Measurements from ENCODE around the gene IFNGR2. TPM values are rescaled to one million over a fixed set of nuclear protein-coding genes. Genes with fewer than 3 reads are reported as not detected.
"Not testable (repeated sequence)": the region's sequence is repeated elsewhere in the genome, so short reads cannot be mapped to it uniquely, and the experiment has no call there.

IFNGR2 gene
- total RNA-seq, 2 donors from 2014 or later, result 50.2 to 51.0 TPM

GRCh38 chr21:33461538-33462250 is 58.5 kb downstream of the IFNGR2 start:
- intact Hi-C loops (cut with DNase I), result no loop called here
- no peak for DNase-seq (ENCODE audit: low spot score)

GRCh38 chr21:33469183-33469582 is 66.0 kb downstream of the IFNGR2 start:
- intact Hi-C loops (cut with DNase I); DNase-seq (ENCODE audit: low spot score): not testable (repeated sequence)

GRCh38 chr21:33470701-33471100 is 67.5 kb downstream of the IFNGR2 start:
- DNase-seq (ENCODE audit: low spot score), result no peak

GRCh38 chr21:33473344-33473743 is 70.1 kb downstream of the IFNGR2 start:
- intact Hi-C loops (cut with DNase I), result no loop called here
- no peak for DNase-seq (ENCODE audit: low spot score)

More at GRCh38 chr21:33470701-33471100, 67.5 kb downstream of the IFNGR2 start:
- intact Hi-C loops (cut with DNase I), result no loop called here

- intact Hi-C loops (cut with DNase I), result no loop called here
- DNase-seq (ENCODE audit: low spot score), result no peak
These were observed 73.9 kb downstream of the IFNGR2 start for GRCh38 chr21:33477066-33477465.

- intact Hi-C loops (cut with DNase I), result no loop called here
These were observed 75.0 kb downstream of the IFNGR2 start for GRCh38 chr21:33478182-33478581.

GRCh38 chr21:33478935-33479678 is 75.9 kb downstream of the IFNGR2 start:
- intact Hi-C loops (cut with DNase I), result no loop called here
- peak; percentile 82 for DNase-seq (ENCODE audit: low spot score)

More at GRCh38 chr21:33478182-33478581, 75.0 kb downstream of the IFNGR2 start:
- DNase-seq (ENCODE audit: low spot score), result peak; percentile 14

GRCh38 chr21:33479679-33480480 is 76.7 kb downstream of the IFNGR2 start, which contains the start of gene TMEM50B:
TMEM50B (minus strand) TSS chr21:33479974; CDS start chr21:33468885, 11,089 bp downstream.
- intact Hi-C loops (cut with DNase I), result no loop called here

GRCh38 chr21:33480481-33481103 is 77.4 kb downstream of the IFNGR2 start:
- intact Hi-C loops (cut with DNase I), result no loop called here
- DNase-seq (ENCODE audit: low spot score), result peak; percentile 32

More at GRCh38 chr21:33479679-33480480, 76.7 kb downstream of the IFNGR2 start, which contains the start of gene TMEM50B:
- peak; percentile 99 for DNase-seq (ENCODE audit: low spot score)

GRCh38 chr21:33481314-33481943 is 78.2 kb downstream of the IFNGR2 start:
- intact Hi-C loops (cut with DNase I), result no loop called here
- peak; percentile 71 for DNase-seq (ENCODE audit: low spot score)

Other genes with a start within 250 kb of the IFNGR2 start
- gene IFNAR2, start 173.5 kb upstream of the IFNGR2 start, total RNA-seq, result 10 to 100 TPM; 26.7 to 31.3 TPM
- gene IL10RB, start 137.0 kb upstream of the IFNGR2 start, total RNA-seq, result 10 to 100 TPM; 19.8 to 22.4 TPM
- gene IFNAR1, start 78.4 kb upstream of the IFNGR2 start, total RNA-seq, result 10 to 100 TPM; 38.5 to 46.2 TPM
- gene TMEM50B, start 76.6 kb downstream of the IFNGR2 start, total RNA-seq, result 10 to 100 TPM; 34.2 to 49.1 TPM
- gene DNAJC28, start 88.3 kb downstream of the IFNGR2 start, total RNA-seq, result 1 to 10 TPM; 1.3 to 1.6 TPM
- 10 to 100 TPM; 52.6 to 57.6 TPM for gene GART, start 138.7 kb downstream of the IFNGR2 start, total RNA-seq
- 100 to 1,000 TPM; 220 to 221 TPM for gene SON, start 139.6 kb downstream of the IFNGR2 start, total RNA-seq
- gene DONSON, start 185.3 kb downstream of the IFNGR2 start, total RNA-seq, result 1 to 10 TPM; 5.1 to 7.1 TPM
- gene CRYZL1, start 238.3 kb downstream of the IFNGR2 start, total RNA-seq, result 10 to 100 TPM; 38.7 to 40.4 TPM
- gene ITSN1, start 239.1 kb downstream of the IFNGR2 start, total RNA-seq, result 10 to 100 TPM; 60.9 to 73.0 TPM